HG03354 (cell line): ENCODE data around the gene JADE2.
"Not testable (repeated sequence)": the region's sequence is repeated elsewhere in the genome, so short reads cannot be mapped to it uniquely, and the experiment has no call there.

Experiments used
- ATAC-seq: cut with Tn5 transposase; IDR thresholded peaks from one replicate; pipeline ENCODE4 v1.9.1; 2021; ENCODE audit warnings: mild to moderate bottlenecking; ENCODE audit not compliant: unreplicated experiment, poor library complexity, severe bottlenecking

Gene JADE2

GRCh38 chr5:134524826-134525682, at the start of gene JADE2:
Gene JADE2 (plus strand): TSS chr5:134525670. CDS start chr5:134535858, 10,188 bp downstream.
- ATAC-seq: peak; percentile 40

- ATAC-seq: no peak
These were observed 47.8 kb upstream of the JADE2 start for GRCh38 chr5:134477462-134478245.

- ATAC-seq: no peak
These were observed 45.6 kb upstream of the JADE2 start for GRCh38 chr5:134479839-134480238.

GRCh38 chr5:134489227-134489944, 36.1 kb upstream of the JADE2 start:
- ATAC-seq: no peak

- no peak for ATAC-seq
These were observed 35.1 kb upstream of the JADE2 start for GRCh38 chr5:134490255-134490924.

GRCh38 chr5:134490925-134491271, 34.6 kb upstream of the JADE2 start:
- ATAC-seq: no peak

GRCh38 chr5:134491841-134492442, 33.5 kb upstream of the JADE2 start:
- ATAC-seq: no peak

- ATAC-seq: no peak
These were observed 32.9 kb upstream of the JADE2 start for GRCh38 chr5:134492568-134492967.

GRCh38 chr5:134493461-134494055, 31.9 kb upstream of the JADE2 start:
- ATAC-seq: no peak

- ATAC-seq: no peak
These were observed 30.7 kb upstream of the JADE2 start for GRCh38 chr5:134494780-134495179.

GRCh38 chr5:134499905-134500304, 25.6 kb upstream of the JADE2 start:
- not testable (repeated sequence) for ATAC-seq

- ATAC-seq: no peak
These were observed 24.6 kb upstream of the JADE2 start for GRCh38 chr5:134500699-134501430.

GRCh38 chr5:134502259-134502658, 23.2 kb upstream of the JADE2 start:
- no peak for ATAC-seq

- peak; percentile 82 for ATAC-seq
These were observed 22.2 kb upstream of the JADE2 start for GRCh38 chr5:134503088-134503936.

- ATAC-seq: peak; percentile 3
These were observed 21.5 kb upstream of the JADE2 start for GRCh38 chr5:134503937-134504437.

- no peak for ATAC-seq
These were observed 20.7 kb upstream of the JADE2 start for GRCh38 chr5:134504629-134505300.
